Measurements from ENCODE around the gene PSMD10. TPM values are rescaled to one million over a fixed set of nuclear protein-coding genes. Genes with fewer than 3 reads are reported as not detected.

Gene PSMD10
- polyA plus RNA-seq, 1 donor from 2014 or later = 209 TPM

DNA sequence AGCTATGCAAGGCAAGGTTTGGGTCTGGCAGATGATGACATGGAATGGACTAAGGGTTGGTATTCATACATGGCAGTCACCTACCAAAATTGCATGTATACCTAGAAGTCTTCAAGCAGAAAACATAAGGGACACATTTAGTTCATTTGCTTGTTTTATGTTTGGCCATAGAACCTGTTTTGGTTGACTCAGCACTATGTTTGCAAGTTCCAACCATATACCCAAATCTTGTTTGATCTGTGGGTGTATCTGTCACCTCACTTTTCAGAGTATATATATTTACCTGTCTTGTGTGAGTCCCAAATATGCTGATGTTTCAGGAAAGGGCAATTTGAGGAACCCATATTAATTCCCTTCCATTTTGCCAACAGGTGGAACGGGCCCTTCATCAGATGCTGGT is 39.5 kb upstream of the PSMD10 start:
- Histone ChIP-seq H3K36me3 (ENCODE audit: insufficient read depth, low read length) (no peaks in the 10 kb centered on the region), H3K9me2 (ENCODE audit: insufficient read depth, low read length) (no peaks in the 10 kb centered on the region), H4K20me1 (ENCODE audit: insufficient read depth) (no peaks in the 10 kb centered on the region), H3K27me3 (ENCODE audit: insufficient read depth, low read depth, low read length) (no peaks in the 10 kb centered on the region), H3K4me2 (ENCODE audit: low read length) (no peak overlapping the region), H3K79me2 (replicated peaks; ENCODE audit: insufficient read depth, low read length) (no peaks in the 10 kb centered on the region), H3K4me3 (ENCODE audit: low read length) (no peak overlapping the region), H2AFZ (ENCODE audit: low read depth, low read length) (no peak overlapping the region), H3K27ac (ENCODE audit: low read length) (no peak overlapping the region), H3F3A (ENCODE audit: insufficient read depth, low read length, poor library complexity, severe bottlenecking) (no peaks in the 10 kb centered on the region), H3K9me3 (ENCODE audit: low read length) (no peaks in the 10 kb centered on the region), H3K9ac (ENCODE audit: low read length) (no peak overlapping the region)
- TF ChIP-seq POLR2AphosphoS5 (IDR thresholded peaks at IDR 0.05) = no peak
- no peak for TF ChIP-seq TAF1 (IDR thresholded peaks at IDR 0.05; ENCODE audit: low read depth)
- no peak for TF ChIP-seq EZH2 (IDR thresholded peaks at IDR 0.05; ENCODE audit: borderline replicate concordance, insufficient read depth, low read length, poor library complexity, severe bottlenecking)
- no peak for TF ChIP-seq RAD21 (conservative IDR thresholded peaks at IDR 0.05)
- TF ChIP-seq, protein P1, sequence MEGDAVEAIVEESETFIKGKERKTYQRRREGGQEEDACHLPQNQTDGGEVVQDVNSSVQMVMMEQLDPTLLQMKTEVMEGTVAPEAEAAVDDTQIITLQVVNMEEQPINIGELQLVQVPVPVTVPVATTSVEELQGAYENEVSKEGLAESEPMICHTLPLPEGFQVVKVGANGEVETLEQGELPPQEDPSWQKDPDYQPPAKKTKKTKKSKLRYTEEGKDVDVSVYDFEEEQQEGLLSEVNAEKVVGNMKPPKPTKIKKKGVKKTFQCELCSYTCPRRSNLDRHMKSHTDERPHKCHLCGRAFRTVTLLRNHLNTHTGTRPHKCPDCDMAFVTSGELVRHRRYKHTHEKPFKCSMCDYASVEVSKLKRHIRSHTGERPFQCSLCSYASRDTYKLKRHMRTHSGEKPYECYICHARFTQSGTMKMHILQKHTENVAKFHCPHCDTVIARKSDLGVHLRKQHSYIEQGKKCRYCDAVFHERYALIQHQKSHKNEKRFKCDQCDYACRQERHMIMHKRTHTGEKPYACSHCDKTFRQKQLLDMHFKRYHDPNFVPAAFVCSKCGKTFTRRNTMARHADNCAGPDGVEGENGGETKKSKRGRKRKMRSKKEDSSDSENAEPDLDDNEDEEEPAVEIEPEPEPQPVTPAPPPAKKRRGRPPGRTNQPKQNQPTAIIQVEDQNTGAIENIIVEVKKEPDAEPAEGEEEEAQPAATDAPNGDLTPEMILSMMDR (IDR thresholded peaks at IDR 0.05; ENCODE audit: poor library complexity, severe bottlenecking) = no peak
- TF ChIP-seq SMC3 (conservative IDR thresholded peaks at IDR 0.05; ENCODE audit: poor library complexity) = no peak
- TF ChIP-seq EP300 (conservative IDR thresholded peaks at IDR 0.05; ENCODE audit: poor library complexity, severe bottlenecking) = no peak
- TF ChIP-seq, protein P2, sequence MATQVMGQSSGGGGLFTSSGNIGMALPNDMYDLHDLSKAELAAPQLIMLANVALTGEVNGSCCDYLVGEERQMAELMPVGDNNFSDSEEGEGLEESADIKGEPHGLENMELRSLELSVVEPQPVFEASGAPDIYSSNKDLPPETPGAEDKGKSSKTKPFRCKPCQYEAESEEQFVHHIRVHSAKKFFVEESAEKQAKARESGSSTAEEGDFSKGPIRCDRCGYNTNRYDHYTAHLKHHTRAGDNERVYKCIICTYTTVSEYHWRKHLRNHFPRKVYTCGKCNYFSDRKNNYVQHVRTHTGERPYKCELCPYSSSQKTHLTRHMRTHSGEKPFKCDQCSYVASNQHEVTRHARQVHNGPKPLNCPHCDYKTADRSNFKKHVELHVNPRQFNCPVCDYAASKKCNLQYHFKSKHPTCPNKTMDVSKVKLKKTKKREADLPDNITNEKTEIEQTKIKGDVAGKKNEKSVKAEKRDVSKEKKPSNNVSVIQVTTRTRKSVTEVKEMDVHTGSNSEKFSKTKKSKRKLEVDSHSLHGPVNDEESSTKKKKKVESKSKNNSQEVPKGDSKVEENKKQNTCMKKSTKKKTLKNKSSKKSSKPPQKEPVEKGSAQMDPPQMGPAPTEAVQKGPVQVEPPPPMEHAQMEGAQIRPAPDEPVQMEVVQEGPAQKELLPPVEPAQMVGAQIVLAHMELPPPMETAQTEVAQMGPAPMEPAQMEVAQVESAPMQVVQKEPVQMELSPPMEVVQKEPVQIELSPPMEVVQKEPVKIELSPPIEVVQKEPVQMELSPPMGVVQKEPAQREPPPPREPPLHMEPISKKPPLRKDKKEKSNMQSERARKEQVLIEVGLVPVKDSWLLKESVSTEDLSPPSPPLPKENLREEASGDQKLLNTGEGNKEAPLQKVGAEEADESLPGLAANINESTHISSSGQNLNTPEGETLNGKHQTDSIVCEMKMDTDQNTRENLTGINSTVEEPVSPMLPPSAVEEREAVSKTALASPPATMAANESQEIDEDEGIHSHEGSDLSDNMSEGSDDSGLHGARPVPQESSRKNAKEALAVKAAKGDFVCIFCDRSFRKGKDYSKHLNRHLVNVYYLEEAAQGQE (IDR thresholded peaks at IDR 0.05; ENCODE audit: borderline replicate concordance) = no peak
- no peak for TF ChIP-seq MXI1 (conservative IDR thresholded peaks at IDR 0.05; ENCODE audit: poor library complexity, severe bottlenecking)

DNA sequence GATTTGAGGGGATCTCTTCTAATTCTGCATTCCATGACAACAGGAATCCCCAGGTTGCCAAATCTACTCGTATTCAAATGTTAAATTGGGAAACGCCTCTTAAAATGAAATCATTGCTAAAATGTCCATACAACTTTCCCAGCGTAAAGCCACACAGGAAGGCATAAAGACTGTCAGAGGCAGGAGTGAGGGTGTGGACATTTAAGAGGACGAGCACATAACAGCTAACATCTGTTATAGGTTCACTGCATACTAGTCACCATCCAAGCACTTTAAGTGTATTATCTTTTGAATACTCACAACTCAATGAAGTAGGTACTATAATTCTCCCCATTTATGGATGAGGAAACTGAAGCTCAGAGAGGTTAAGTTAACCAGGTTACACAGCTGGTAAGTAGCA is 35.8 kb upstream of the PSMD10 start:
- Histone ChIP-seq H3K27me3 (ENCODE audit: insufficient read depth, low read depth, low read length) (no peaks in the 10 kb centered on the region), H3F3A (ENCODE audit: insufficient read depth, low read length, poor library complexity, severe bottlenecking) (no peaks in the 10 kb centered on the region), H3K36me3 (ENCODE audit: insufficient read depth, low read length) (no peaks in the 10 kb centered on the region), H3K9ac (ENCODE audit: low read length) (no peak overlapping the region), H4K20me1 (ENCODE audit: insufficient read depth) (no peaks in the 10 kb centered on the region), H2AFZ (ENCODE audit: low read depth, low read length) (no peak overlapping the region), H3K4me3 (ENCODE audit: low read length) (no peak overlapping the region), H3K9me3 (ENCODE audit: low read length) (no peaks in the 10 kb centered on the region), H3K79me2 (replicated peaks; ENCODE audit: insufficient read depth, low read length) (no peaks in the 10 kb centered on the region), H3K4me2 (ENCODE audit: low read length) (no peak overlapping the region), H3K9me2 (ENCODE audit: insufficient read depth, low read length) (no peaks in the 10 kb centered on the region), H3K27ac (ENCODE audit: low read length) (no peak overlapping the region)
- TF ChIP-seq, protein P2 (IDR thresholded peaks at IDR 0.05; ENCODE audit: borderline replicate concordance) = no peak
- no peak for TF ChIP-seq EP300 (conservative IDR thresholded peaks at IDR 0.05; ENCODE audit: poor library complexity, severe bottlenecking)
- TF ChIP-seq MXI1 (conservative IDR thresholded peaks at IDR 0.05; ENCODE audit: poor library complexity, severe bottlenecking) = no peak
- no peak for TF ChIP-seq POLR2AphosphoS5 (IDR thresholded peaks at IDR 0.05)
- TF ChIP-seq TAF1 (IDR thresholded peaks at IDR 0.05; ENCODE audit: low read depth) = no peak
- no peak for TF ChIP-seq RAD21 (conservative IDR thresholded peaks at IDR 0.05)
- no peak for TF ChIP-seq SMC3 (conservative IDR thresholded peaks at IDR 0.05; ENCODE audit: poor library complexity)
- TF ChIP-seq, protein P1 (IDR thresholded peaks at IDR 0.05; ENCODE audit: poor library complexity, severe bottlenecking) = no peak
- TF ChIP-seq EZH2 (IDR thresholded peaks at IDR 0.05; ENCODE audit: borderline replicate concordance, insufficient read depth, low read length, poor library complexity, severe bottlenecking) = no peak
